ENCODE data around the gene IFNL3. TPM values are rescaled to one million over a fixed set of nuclear protein-coding genes. Genes with fewer than 3 reads are reported as not detected.
"Not testable (repeated sequence)": the region's sequence is repeated elsewhere in the genome, so short reads cannot be mapped to it uniquely, and the experiment has no call there.

Gene IFNL3
- total RNA-seq, 1 experiment from 2014 or later, result not detected

- TF ChIP-seq ZNF219 (CRISPR knock-in tag; IDR thresholded peaks at IDR 0.05; ENCODE audit: borderline replicate concordance), result no peak
- TF ChIP-seq ERG (CRISPR knock-in tag; IDR thresholded peaks at IDR 0.05), result no peak
- TF ChIP-seq FOXP1 (CRISPR knock-in tag; IDR thresholded peaks at IDR 0.05; ENCODE audit: borderline replicate concordance), result peak; percentile 81; the same call in 1 of the 2 replicates
- TF ChIP-seq FOXP4 (CRISPR knock-in tag; IDR thresholded peaks at IDR 0.05), result peak; percentile 83
These were observed 2.3 kb upstream of the IFNL3 start (continued) for GRCh38 chr19:39246951-39247669.

GRCh38 chr19:39245166-39245565 is 360 bp upstream of the IFNL3 start:
- peak; percentile 70 for ATAC-seq
- H3K27ac Mint-ChIP-seq; DNase-seq (ENCODE audit: low spot score); H3K9me3 Mint-ChIP-seq; H3K4me1 Mint-ChIP-seq; POLR2A ChIA-PET; H3K36me3 Mint-ChIP-seq; H3K4me3 Mint-ChIP-seq: not testable (repeated sequence)
- peaks cover 50% of the 10 kb centered on the region for H3K27me3 Mint-ChIP-seq (ENCODE audit: low read depth)
- CTCF ChIA-PET, result interaction anchor here (1.5 kb wide), 1 partner anchor 75 kb away, joined by 4 read pairs; the partner anchor contains the start of gene LRFN1

GRCh38 chr19:39243741-39244140 is 1.1 kb downstream of the IFNL3 start:
- POLR2A ChIA-PET; DNase-seq (ENCODE audit: low spot score); ATAC-seq; H3K4me1 Mint-ChIP-seq; H3K36me3 Mint-ChIP-seq; H3K4me3 Mint-ChIP-seq; H3K27ac Mint-ChIP-seq; H3K9me3 Mint-ChIP-seq: not testable (repeated sequence)
- H3K27me3 Mint-ChIP-seq (ENCODE audit: low read depth), result peaks cover 49% of the 10 kb centered on the region
- CTCF ChIA-PET, result interaction anchor here (1.5 kb wide), 1 partner anchor 77 kb away, joined by 4 read pairs; the partner anchor contains the start of gene LRFN1

GRCh38 chr19:39240421-39240820 is 4.4 kb downstream of the IFNL3 start:
- POLR2A ChIA-PET, result no interaction called here
- Mint-ChIP-seq H3K27ac (no peak overlapping the region), H3K4me1 (0 out of 2 replicates have a peak, but pooled peaks cover 2% of the 10 kb centered on the region), H3K4me3 (no peak overlapping the region), H3K36me3 (no peaks in the 10 kb centered on the region), H3K9me3 (no peaks in the 10 kb centered on the region), H3K27me3 (ENCODE audit: low read depth) (peaks cover 44% of the 10 kb centered on the region)
- ATAC-seq, result no peak
- DNase-seq (ENCODE audit: low spot score), result no peak
- CTCF ChIA-PET, result interaction anchor here (0.7 kb wide), 1 partner anchor 8 kb away, joined by 3 read pairs; no protein-coding TSS in a partner anchor
- no peak for TF ChIP-seq NR2C2 (CRISPR knock-in tag; IDR thresholded peaks at IDR 0.05)
- TF ChIP-seq ZNF512 (CRISPR knock-in tag; IDR thresholded peaks at IDR 0.05; ENCODE audit: borderline replicate concordance), result no peak
- no peak for TF ChIP-seq ZBTB21 (CRISPR knock-in tag; IDR thresholded peaks at IDR 0.05; ENCODE audit: borderline replicate concordance)
- TF ChIP-seq AR (CRISPR knock-in tag; IDR thresholded peaks at IDR 0.05), result no peak
- TF ChIP-seq ZNF396 (CRISPR knock-in tag; IDR thresholded peaks at IDR 0.05; ENCODE audit: borderline replicate concordance), result no peak
- no peak for TF ChIP-seq ZMAT4 (CRISPR knock-in tag; IDR thresholded peaks at IDR 0.05)
- no peak for TF ChIP-seq RORB (CRISPR knock-in tag; IDR thresholded peaks at IDR 0.05)
- TF ChIP-seq IRF2 (CRISPR knock-in tag; IDR thresholded peaks at IDR 0.05; ENCODE audit: borderline replicate concordance, low read depth), result no peak
- no peak for TF ChIP-seq E2F5 (CRISPR knock-in tag; IDR thresholded peaks at IDR 0.05)
- TF ChIP-seq GRHL2 (CRISPR knock-in tag; IDR thresholded peaks at IDR 0.05; ENCODE audit: insufficient replicate concordance, severe bottlenecking), result no peak
- no peak for TF ChIP-seq EMX1 (CRISPR knock-in tag; IDR thresholded peaks at IDR 0.05)
- TF ChIP-seq IRF1 (CRISPR knock-in tag; IDR thresholded peaks at IDR 0.05), result no peak
- no peak for TF ChIP-seq MLX (CRISPR knock-in tag; IDR thresholded peaks at IDR 0.05)
